Endothelial cell of umbilical vein (primary cell): ENCODE measurements around the gene ZEB1. TPM values are rescaled to one million over a fixed set of nuclear protein-coding genes. Genes with fewer than 3 reads are reported as not detected.

Experiments used
- BruUV-seq: library from RNA; stranded (reverse); fragments of 400-500 nt; replicated peaks from 2 replicates; lab custom pipeline; 2021; lab: Mats Ljungman, UMichigan
- CTCF ChIA-PET: fragments of 300-600, 350-600 bp; sonication (Branson Sonifier 250); formaldehyde crosslinking; loops from one replicate; lab custom pipeline; 2021; ENCODE audit warnings: antibody characterized with exemption, inconsistent platforms; lab: Charles Lee
- POLR2A ChIA-PET: fragments of 300-600, 350-600 bp; sonication (Branson Sonifier 250); formaldehyde crosslinking; loops from one replicate; lab custom pipeline; 2021; ENCODE audit warnings: antibody characterized with exemption, inconsistent platforms; lab: Charles Lee
- DNase-seq: peaks from one replicate; pipeline ENCODE4 v3.0.0-alpha.2; 2011; ENCODE audit warnings: low read depth, low spot score
- FAIRE-seq: peaks from 2 replicates; lab custom pipeline; 2011; peaks lifted over from hg19 to GRCh38; lab: Jason Lieb, UNC
- H2AFZ ChIP-seq: 2 replicates; pipeline ENCODE4 v1.6.0; 2012; ENCODE audit warnings: low read depth, low read length, control low read depth, inconsistent platforms
- H3K27ac ChIP-seq: 2 replicates; pipeline ENCODE4 v1.5.1; 2011; ENCODE audit warnings: low read depth, mild to moderate bottlenecking, control low read depth, low read length, moderate library complexity; ENCODE audit not compliant: insufficient read depth
- H3K27me3 ChIP-seq, 2 experiments: 2 replicates each; pipeline versions ENCODE4 v1.6.0 to v1.6.1; 2011; ENCODE audit warnings: low read length in 2 of 2, mixed read lengths in 1 of 2; ENCODE audit not compliant: control insufficient read depth in 2 of 2, insufficient read depth in 2 of 2
- H3K36me3 ChIP-seq, 2 experiments: 2 replicates in 1 of 2; 3 replicates in 1 of 2; pipeline ENCODE4 v1.5.1; 2011; ENCODE audit warnings: low read length in 2 of 2, mild to moderate bottlenecking in 1 of 2, moderate library complexity in 1 of 2; ENCODE audit not compliant: control insufficient read depth in 2 of 2, insufficient read depth in 2 of 2; ENCODE audit errors: extremely low read depth in 1 of 2
- H3K4me1 ChIP-seq: 3 replicates; pipeline ENCODE4 v1.5.1; 2011; ENCODE audit warnings: mild to moderate bottlenecking, low read length; ENCODE audit not compliant: control insufficient read depth, insufficient read depth; ENCODE audit errors: extremely low read depth
- H3K4me2 ChIP-seq: 2 replicates; pipeline ENCODE4 v1.6.1; 2011; ENCODE audit warnings: low read length, control low read depth, mixed read lengths; ENCODE audit not compliant: insufficient read depth
- H3K4me3 ChIP-seq, 3 experiments: fragments of 200-600 bp in 1 of 3; sonication (generic), shearing (Covaris generic) in 1 of 3; replicated peaks in 1 of 3; 2 replicates each; pipeline ENCODE4 v1.5.1; 2011 to 2016; ENCODE audit warnings: control low read depth in 3 of 3, low read length in 3 of 3, mild to moderate bottlenecking in 2 of 3, inconsistent platforms in 1 of 3, low read depth in 1 of 3, moderate library complexity in 1 of 3; ENCODE audit not compliant: insufficient read depth in 1 of 3
- H3K79me2 ChIP-seq: 2 replicates; pipeline ENCODE4 v1.6.0; 2012; ENCODE audit warnings: low read length, inconsistent platforms; ENCODE audit not compliant: control insufficient read depth, insufficient read depth
- H3K9ac ChIP-seq: replicated peaks from 2 replicates; pipeline ENCODE3; 2011; ENCODE audit warnings: low read length, control low read depth; ENCODE audit not compliant: insufficient read depth; ENCODE audit errors: extremely low read depth
- H3K9me1 ChIP-seq: replicated peaks from 3 replicates; pipeline ENCODE4 v1.6.0; 2011; ENCODE audit warnings: mild to moderate bottlenecking, low read length; ENCODE audit not compliant: control insufficient read depth, insufficient read depth; ENCODE audit errors: extremely low read depth
- H3K9me3 ChIP-seq: replicated peaks from 2 replicates; pipeline ENCODE4 v1.5.1; 2012; ENCODE audit warnings: low read length, inconsistent platforms; ENCODE audit not compliant: control insufficient read depth, insufficient read depth
- H4K20me1 ChIP-seq: replicated peaks from 2 replicates; pipeline ENCODE3; 2011; ENCODE audit warnings: mild to moderate bottlenecking, low read length; ENCODE audit not compliant: control insufficient read depth, insufficient read depth; ENCODE audit errors: extremely low read depth
- EZH2 ChIP-seq: IDR thresholded peaks from 2 replicates; pipeline ENCODE4 v1.6.1; 2012; ENCODE audit warnings: borderline replicate concordance, low read depth, mild to moderate bottlenecking, moderate library complexity, low read length, inconsistent platforms; ENCODE audit not compliant: severe bottlenecking
- FOS ChIP-seq: IDR thresholded peaks from 2 replicates; pipeline ENCODE4 v1.6.1; 2011; ENCODE audit warnings: mild to moderate bottlenecking, low read length, moderate library complexity, borderline replicate concordance; ENCODE audit not compliant: insufficient read depth
- GATA2 ChIP-seq: IDR thresholded peaks from 2 replicates; pipeline ENCODE4 v1.7.0; 2011; ENCODE audit warnings: low read depth, mild to moderate bottlenecking, moderate library complexity, mixed read lengths, low read length; ENCODE audit not compliant: insufficient read length, insufficient read depth
- JUN ChIP-seq: IDR thresholded peaks from 2 replicates; pipeline ENCODE4 v1.6.1; 2011; ENCODE audit warnings: borderline replicate concordance, low read depth; ENCODE audit not compliant: insufficient read length, insufficient read depth
- MYC ChIP-seq: IDR thresholded peaks from one replicate; pipeline ENCODE4 v1.6.1; 2011; ENCODE audit warnings: mild to moderate bottlenecking, low read depth, low read length
- POLR2A ChIP-seq: IDR thresholded peaks from 2 replicates; pipeline ENCODE4 v1.6.1; 2012; ENCODE audit warnings: low read depth, mild to moderate bottlenecking, control low read depth, low read length
- POLR2AphosphoS5 ChIP-seq: IDR thresholded peaks from 2 replicates; pipeline ENCODE4 v1.6.1; 2012; ENCODE audit warnings: low read depth, mild to moderate bottlenecking, control low read depth, low read length, moderate library complexity; ENCODE audit not compliant: insufficient read depth
- dilution Hi-C: fragments of 300-500 bp; cut with MboI; formaldehyde crosslinking; loops from one replicate; pipeline ENCODE4 v1.15.0; 2019; ENCODE audit warnings: low sequenced_read_pairs; ENCODE audit not compliant: extremely low pct_ligation_motif_present
- intact Hi-C: fragments of 100-400 bp; cut with micrococcal nuclease; formaldehyde crosslinking; loops from one replicate; pipeline ENCODE4 v1.10.0; 2022
- polyA plus RNA-seq, 4 experiments: library from polyadenylated mRNA; depleted of rRNA in 3 of 4; stranded (reverse) in 3 of 4; unstranded in 1 of 4; fragments of >200 nt; gene quantifications; 2 replicates each; pipeline versions ENCODE4 v1.2.1 to v1.2.3, GENCODE V29; 2011 to 2012; ENCODE audit warnings: missing spikeins in 1 of 4
- total RNA-seq: library from RNA; stranded (reverse); gene quantifications from 2 replicates; pipeline ENCODE4 v1.2.3, GENCODE V29; 2021
- TF ChIP-seq, protein P1 (sequence below): IDR thresholded peaks from 2 replicates; pipeline ENCODE4 v1.6.1; 2011; ENCODE audit not compliant: insufficient read depth, insufficient read length
- TF ChIP-seq, protein P2 (sequence below), 2 donors: IDR thresholded peaks; 1 replicate in 1 of 2; 2 replicates in 1 of 2; pipeline ENCODE4 v1.5.1; 2011; ENCODE audit warnings: low read length in 2 of 2, mild to moderate bottlenecking in 2 of 2, moderate library complexity in 2 of 2, control low read depth in 1 of 2, inconsistent platforms in 1 of 2, low read depth in 1 of 2; ENCODE audit not compliant: insufficient read depth in 1 of 2; ENCODE audit errors: extremely low read depth in 1 of 2

Gene ZEB1
- total and polyA plus RNA-seq, 2 donors (not counting 3 experiments of a cell fraction or from before 2014, with no cell fraction given), result 19.8 to 130 TPM

DNA sequence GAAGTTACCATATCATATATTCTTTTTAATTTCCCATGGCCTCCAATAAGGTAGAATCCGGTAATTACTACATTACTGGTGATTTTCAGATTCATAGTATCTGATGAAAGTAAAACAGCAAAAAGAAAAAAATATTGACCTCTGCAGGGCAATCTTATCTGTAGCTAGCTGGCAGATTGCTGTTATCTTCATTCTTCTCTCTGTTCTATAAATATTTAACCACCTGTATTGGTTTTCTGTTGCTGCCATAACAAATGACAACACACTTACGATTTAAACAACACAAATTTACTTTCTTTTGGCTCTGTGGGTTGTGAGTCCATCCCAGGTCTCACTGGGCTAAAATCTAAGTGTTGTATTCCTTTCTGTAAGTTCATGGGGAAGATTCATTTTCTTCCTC, 164.5 kb downstream of the ZEB1 start:
- POLR2A ChIA-PET, result no interaction called here
- H4K20me1 ChIP-seq, result no peaks in the 10 kb centered on the region
- no peak overlapping the region for H3K9ac ChIP-seq
- dilution Hi-C loops (no loop called here), intact Hi-C loops (no loop called here)
- no peaks in the 10 kb centered on the region for H3K9me1 ChIP-seq
- H3K27me3 ChIP-seq, result no peaks in the 10 kb centered on the region
- TF ChIP-seq GATA2 (no peak), POLR2AphosphoS5 (no peak), JUN (no peak)
- TF ChIP-seq, protein P1, sequence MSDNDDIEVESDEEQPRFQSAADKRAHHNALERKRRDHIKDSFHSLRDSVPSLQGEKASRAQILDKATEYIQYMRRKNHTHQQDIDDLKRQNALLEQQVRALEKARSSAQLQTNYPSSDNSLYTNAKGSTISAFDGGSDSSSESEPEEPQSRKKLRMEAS, result no peak
- no peaks in the 10 kb centered on the region for H3K4me1 ChIP-seq
- no peak overlapping the region for H2AFZ ChIP-seq
- FAIRE-seq (no peak), DNase-seq (no peak)
- H3K4me3 ChIP-seq, result no peak overlapping the region
- H3K9me3 ChIP-seq, result no peaks in the 10 kb centered on the region
- H3K27ac ChIP-seq, result no peak overlapping the region
- peaks cover 0 to 4% of the 10 kb centered on the region in 2 experiments for H3K36me3 ChIP-seq
- peaks cover 86% of the 10 kb centered on the region for H3K79me2 ChIP-seq
- no TSS peak for BruUV-seq
- no peak overlapping the region for H3K4me2 ChIP-seq
- CTCF ChIA-PET, result interaction anchor here (0.6 to 1.6 kb wide), 3 partner anchors 8 to 369 kb away, joined by 3 to 6 read pairs (median 3); no protein-coding TSS in a partner anchor

- H3K4me1 ChIP-seq, result no peaks in the 10 kb centered on the region
- intact Hi-C loops, result no loop called here
- dilution Hi-C loops, result no loop called here
- H3K9me3 ChIP-seq, result no peaks in the 10 kb centered on the region
- peaks cover 0 to 5% of the 10 kb centered on the region in 2 experiments for H3K36me3 ChIP-seq
- H3K9ac ChIP-seq, result no peak overlapping the region
- TF ChIP-seq, protein P1, result no peak
- TF ChIP-seq JUN (no peak), EZH2 (no peak), POLR2AphosphoS5 (no peak), POLR2A (no peak), MYC (no peak), FOS (no peak), GATA2 (no peak)
- TF ChIP-seq, protein P2, sequence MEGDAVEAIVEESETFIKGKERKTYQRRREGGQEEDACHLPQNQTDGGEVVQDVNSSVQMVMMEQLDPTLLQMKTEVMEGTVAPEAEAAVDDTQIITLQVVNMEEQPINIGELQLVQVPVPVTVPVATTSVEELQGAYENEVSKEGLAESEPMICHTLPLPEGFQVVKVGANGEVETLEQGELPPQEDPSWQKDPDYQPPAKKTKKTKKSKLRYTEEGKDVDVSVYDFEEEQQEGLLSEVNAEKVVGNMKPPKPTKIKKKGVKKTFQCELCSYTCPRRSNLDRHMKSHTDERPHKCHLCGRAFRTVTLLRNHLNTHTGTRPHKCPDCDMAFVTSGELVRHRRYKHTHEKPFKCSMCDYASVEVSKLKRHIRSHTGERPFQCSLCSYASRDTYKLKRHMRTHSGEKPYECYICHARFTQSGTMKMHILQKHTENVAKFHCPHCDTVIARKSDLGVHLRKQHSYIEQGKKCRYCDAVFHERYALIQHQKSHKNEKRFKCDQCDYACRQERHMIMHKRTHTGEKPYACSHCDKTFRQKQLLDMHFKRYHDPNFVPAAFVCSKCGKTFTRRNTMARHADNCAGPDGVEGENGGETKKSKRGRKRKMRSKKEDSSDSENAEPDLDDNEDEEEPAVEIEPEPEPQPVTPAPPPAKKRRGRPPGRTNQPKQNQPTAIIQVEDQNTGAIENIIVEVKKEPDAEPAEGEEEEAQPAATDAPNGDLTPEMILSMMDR (IDR thresholded peaks at IDR 0.05; ENCODE audit: extremely low read depth in 1 of 2, insufficient read depth in 1 of 2, low read depth in 1 of 2, low read length in 2 of 2), result no peak
- DNase-seq (no peak), FAIRE-seq (no peak)
- peaks cover 2% of the 10 kb centered on the region for H4K20me1 ChIP-seq
- no peak overlapping the region for H3K4me2 ChIP-seq
- no peak overlapping the region for H3K27ac ChIP-seq
- CTCF ChIA-PET, result no interaction called here
- H3K79me2 ChIP-seq, result peaks cover 86% of the 10 kb centered on the region
- H3K27me3 ChIP-seq, result no peaks in the 10 kb centered on the region
- no peak overlapping the region for H2AFZ ChIP-seq
- no TSS peak for BruUV-seq
- no peak overlapping the region for H3K4me3 ChIP-seq
- H3K9me1 ChIP-seq, result no peaks in the 10 kb centered on the region
- POLR2A ChIA-PET, result no interaction called here
Measured at GRCh38 chr10:31484431-31485135, 165.6 kb downstream of the ZEB1 start.
